Chondrocyte (in vitro differentiated cells): ENCODE measurements around the gene SLC6A12. TPM values are rescaled to one million over a fixed set of nuclear protein-coding genes. Genes with fewer than 3 reads are reported as not detected.

Source experiments
- DNase-seq: peaks from one replicate; pipeline ENCODE4 v3.0.0; 2021; ENCODE audit warnings: mixed read lengths, low spot score
- H3K27ac Mint-ChIP-seq: one replicate; pipeline ENCODE4 v1.8.0; 2021; ENCODE audit warnings: mild to moderate bottlenecking, moderate library complexity, mixed read lengths; ENCODE audit not compliant: unreplicated experiment
- H3K27me3 Mint-ChIP-seq: 2 replicates; pipeline ENCODE4 v1.8.0; 2021; ENCODE audit warnings: low read depth, mixed read lengths
- H3K36me3 Mint-ChIP-seq: 2 replicates; pipeline ENCODE4 v1.8.0; 2021; ENCODE audit warnings: low read depth, mixed read lengths
- H3K4me1 Mint-ChIP-seq: 2 replicates; pipeline ENCODE4 v1.8.0; 2021; ENCODE audit warnings: low read depth, mild to moderate bottlenecking, mixed read lengths
- H3K4me3 Mint-ChIP-seq: one replicate; pipeline ENCODE4 v1.8.0; 2021; ENCODE audit warnings: mild to moderate bottlenecking, moderate library complexity, mixed read lengths; ENCODE audit not compliant: unreplicated experiment
- H3K9me3 Mint-ChIP-seq: 2 replicates; pipeline ENCODE4 v1.8.0; 2021; ENCODE audit warnings: low read depth, mixed read lengths
- CTCF ChIP-seq: fragments of 200-600 bp; sonication (generic); IDR thresholded peaks from 2 replicates; pipeline ENCODE4 v1.5.0; 2021; ENCODE audit warnings: antibody characterized with exemption, mild to moderate bottlenecking, moderate library complexity
- total RNA-seq: library from RNA; stranded (reverse); gene quantifications from 3 replicates; pipeline ENCODE4 v1.2.1, GENCODE V29; 2021

Gene SLC6A12
- total RNA-seq, 1 donor from 2014 or later, result 0.42 TPM

- Mint-ChIP-seq H3K27me3 (peaks cover 28% of the 10 kb centered on the region), H3K4me1 (no peaks in the 10 kb centered on the region), H3K9me3 (no peaks in the 10 kb centered on the region), H3K4me3 (no peak overlapping the region), H3K36me3 (peaks cover 2% of the 10 kb centered on the region), H3K27ac (no peak overlapping the region)
- DNase-seq, result no peak
- TF ChIP-seq CTCF, result no peak
Measured at GRCh38 chr12:160858-161257, 53.1 kb downstream of the SLC6A12 start.

- no peak overlapping the region for H3K4me3 Mint-ChIP-seq
- H3K9me3 Mint-ChIP-seq, result no peaks in the 10 kb centered on the region
- no peak for DNase-seq
- TF ChIP-seq CTCF, result no peak
- H3K36me3 Mint-ChIP-seq, result no peaks in the 10 kb centered on the region
- no peaks in the 10 kb centered on the region for H3K4me1 Mint-ChIP-seq
- H3K27me3 Mint-ChIP-seq, result peaks cover 36% of the 10 kb centered on the region
- H3K27ac Mint-ChIP-seq, result no peak overlapping the region
Measured at GRCh38 chr12:159156-159782, 54.7 kb downstream of the SLC6A12 start.

- DNase-seq, result no peak
- H3K36me3 Mint-ChIP-seq, result no peaks in the 10 kb centered on the region
- no peaks in the 10 kb centered on the region for H3K4me1 Mint-ChIP-seq
- no peak overlapping the region for H3K4me3 Mint-ChIP-seq
- H3K27me3 Mint-ChIP-seq, result peaks cover 41% of the 10 kb centered on the region
- TF ChIP-seq CTCF, result no peak
- H3K9me3 Mint-ChIP-seq, result no peaks in the 10 kb centered on the region
- H3K27ac Mint-ChIP-seq, result no peak overlapping the region
Measured at GRCh38 chr12:157644-158043, 56.3 kb downstream of the SLC6A12 start.

- no peaks in the 10 kb centered on the region for H3K4me1 Mint-ChIP-seq
Measured at GRCh38 chr12:156945-157344, 57.0 kb downstream of the SLC6A12 start.

GRCh38 chr12:155646-156045 is 58.3 kb downstream of the SLC6A12 start:
- Mint-ChIP-seq H3K27me3 (peaks cover 40% of the 10 kb centered on the region), H3K4me1 (no peaks in the 10 kb centered on the region), H3K27ac (no peak overlapping the region), H3K36me3 (no peaks in the 10 kb centered on the region), H3K9me3 (no peaks in the 10 kb centered on the region), H3K4me3 (no peak overlapping the region)
- no peak for DNase-seq
- no peak for TF ChIP-seq CTCF

More at GRCh38 chr12:156945-157344, 57.0 kb downstream of the SLC6A12 start:
- Mint-ChIP-seq H3K27ac (no peak overlapping the region), H3K9me3 (no peaks in the 10 kb centered on the region), H3K36me3 (no peaks in the 10 kb centered on the region), H3K27me3 (peaks cover 40% of the 10 kb centered on the region), H3K4me3 (no peak overlapping the region)
- DNase-seq, result no peak
- TF ChIP-seq CTCF, result no peak
